GM21367 (cell line): ENCODE measurements around the gene OR2V1.
"Not testable (repeated sequence)": the region's sequence is repeated elsewhere in the genome, so short reads cannot be mapped to it uniquely, and the experiment has no call there.

Experiments used
- ATAC-seq: cut with Tn5 transposase; IDR thresholded peaks from one replicate; pipeline ENCODE4 v1.9.1; 2021; ENCODE audit not compliant: unreplicated experiment

The OR2V1 gene

DNA sequence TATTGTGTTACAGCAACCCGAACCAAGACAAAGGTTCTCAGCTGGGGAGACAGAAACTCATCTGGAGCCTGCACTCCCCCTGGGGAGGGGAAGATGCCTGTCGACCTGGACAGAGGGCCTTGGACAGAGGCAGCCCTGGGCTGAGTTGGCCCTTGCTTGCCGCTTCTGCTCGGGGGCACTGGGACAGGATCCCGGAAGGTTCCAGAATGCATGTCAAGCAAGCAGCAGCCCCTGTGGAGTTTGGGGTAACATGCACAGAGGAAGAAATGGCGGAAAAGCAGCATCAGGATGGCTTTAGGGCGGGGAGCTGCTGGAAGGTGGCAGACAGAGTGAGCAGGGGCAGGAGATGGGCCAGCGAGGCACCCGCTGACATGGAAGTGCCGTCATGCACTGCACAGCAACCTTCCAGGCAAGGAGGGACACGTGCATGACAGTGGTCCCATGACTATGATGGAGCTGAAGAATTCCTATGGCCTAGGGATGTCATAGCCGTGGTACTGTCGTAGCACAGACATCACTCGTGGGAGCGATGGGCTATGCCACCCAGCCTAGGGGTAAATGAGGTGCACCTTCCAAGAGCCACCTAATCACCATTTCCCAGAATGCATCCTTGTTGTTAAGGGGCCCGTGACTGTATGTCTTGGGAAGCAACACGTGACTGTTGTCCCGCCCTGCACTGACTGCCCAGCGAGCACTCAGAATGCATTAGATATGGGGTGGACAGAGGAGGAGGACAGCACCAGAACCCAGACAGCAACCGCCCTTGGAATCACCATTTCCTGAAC, 26.2 kb downstream of the OR2V1 start:
- ATAC-seq: not testable (repeated sequence)

DNA sequence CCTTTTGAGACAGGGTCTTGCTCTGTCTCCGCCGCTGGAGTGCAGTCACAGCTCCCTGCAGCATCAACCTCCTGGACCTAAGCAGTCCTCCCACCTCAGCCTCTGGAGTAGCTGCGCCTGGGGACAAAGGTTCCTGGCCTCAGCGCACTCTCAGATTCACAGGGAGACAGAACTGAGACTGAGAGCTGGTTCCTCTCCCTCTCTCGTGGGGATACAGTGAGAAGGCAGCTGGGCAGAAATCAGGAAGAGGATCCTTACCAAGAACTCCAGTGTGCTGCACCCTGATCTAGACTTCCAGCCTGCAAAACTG, 26.8 kb downstream of the OR2V1 start:
- not testable (repeated sequence) for ATAC-seq

- ATAC-seq: not testable (repeated sequence)
Measured at GRCh38 chr5:181101930-181102674, 28.9 kb downstream of the OR2V1 start.

- not testable (repeated sequence) for ATAC-seq
Measured at GRCh38 chr5:181101030-181101641, 29.8 kb downstream of the OR2V1 start.

DNA sequence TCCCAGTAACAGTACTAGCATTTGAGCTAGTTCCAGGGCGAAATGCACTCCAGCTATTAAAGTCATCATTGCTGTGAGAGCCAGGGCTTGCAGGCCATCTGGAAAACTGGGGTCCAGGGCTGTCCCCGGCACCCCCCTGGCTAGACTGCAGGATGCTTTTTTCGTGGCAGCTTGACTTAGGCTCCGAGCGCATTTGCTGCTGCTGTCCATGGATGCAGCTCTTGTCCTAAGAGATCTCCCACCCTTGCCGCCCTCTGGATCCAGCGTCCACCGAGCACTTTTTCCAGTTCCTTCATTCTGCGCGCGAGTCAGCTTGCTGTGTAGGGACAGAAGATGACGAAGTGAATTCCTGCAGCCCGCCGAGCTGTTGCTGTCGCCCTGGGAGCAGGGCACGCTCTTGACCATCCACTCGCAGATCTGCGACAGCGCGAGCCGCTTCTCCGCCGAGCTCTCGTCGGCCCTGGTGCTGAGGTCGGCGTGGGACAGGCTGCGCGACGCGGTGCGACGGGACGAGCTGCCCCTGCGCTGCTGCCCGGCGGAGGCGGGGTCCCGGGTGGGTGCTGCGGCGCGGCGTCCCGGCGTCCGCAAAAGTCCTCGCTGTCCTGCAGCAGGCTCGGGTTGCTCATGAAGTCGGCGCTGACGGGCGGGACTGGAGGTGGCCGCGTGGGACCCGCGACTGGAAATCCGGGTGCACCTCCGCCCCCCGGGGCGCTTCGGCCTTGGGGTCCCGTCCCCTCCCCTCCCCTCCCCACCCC, 30.7 kb downstream of the OR2V1 start:
- ATAC-seq: no peak

DNA sequence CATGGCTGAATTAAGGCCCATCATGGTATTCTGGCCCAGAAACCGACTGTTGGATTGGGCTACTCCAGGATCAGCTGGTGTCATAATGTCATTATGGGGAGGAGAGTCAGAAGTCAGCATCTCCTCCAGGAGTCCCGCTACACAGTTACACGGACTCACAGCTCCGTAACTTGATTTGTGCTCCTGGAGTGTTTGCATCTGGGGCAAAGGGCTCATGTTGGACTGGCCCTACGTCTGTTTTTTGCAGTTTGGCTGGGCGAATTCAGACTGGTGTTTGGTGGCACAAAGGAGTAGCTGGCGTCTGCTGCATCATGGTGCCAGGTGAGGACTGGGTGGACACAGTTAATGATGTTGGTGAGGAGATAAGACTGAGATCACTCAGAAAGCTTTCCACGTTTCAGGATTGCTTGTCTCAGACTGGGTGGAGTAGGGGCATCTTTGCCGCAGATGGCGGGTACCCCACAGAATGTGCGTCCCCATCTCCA, 31.3 kb downstream of the OR2V1 start:
- no peak for ATAC-seq

DNA sequence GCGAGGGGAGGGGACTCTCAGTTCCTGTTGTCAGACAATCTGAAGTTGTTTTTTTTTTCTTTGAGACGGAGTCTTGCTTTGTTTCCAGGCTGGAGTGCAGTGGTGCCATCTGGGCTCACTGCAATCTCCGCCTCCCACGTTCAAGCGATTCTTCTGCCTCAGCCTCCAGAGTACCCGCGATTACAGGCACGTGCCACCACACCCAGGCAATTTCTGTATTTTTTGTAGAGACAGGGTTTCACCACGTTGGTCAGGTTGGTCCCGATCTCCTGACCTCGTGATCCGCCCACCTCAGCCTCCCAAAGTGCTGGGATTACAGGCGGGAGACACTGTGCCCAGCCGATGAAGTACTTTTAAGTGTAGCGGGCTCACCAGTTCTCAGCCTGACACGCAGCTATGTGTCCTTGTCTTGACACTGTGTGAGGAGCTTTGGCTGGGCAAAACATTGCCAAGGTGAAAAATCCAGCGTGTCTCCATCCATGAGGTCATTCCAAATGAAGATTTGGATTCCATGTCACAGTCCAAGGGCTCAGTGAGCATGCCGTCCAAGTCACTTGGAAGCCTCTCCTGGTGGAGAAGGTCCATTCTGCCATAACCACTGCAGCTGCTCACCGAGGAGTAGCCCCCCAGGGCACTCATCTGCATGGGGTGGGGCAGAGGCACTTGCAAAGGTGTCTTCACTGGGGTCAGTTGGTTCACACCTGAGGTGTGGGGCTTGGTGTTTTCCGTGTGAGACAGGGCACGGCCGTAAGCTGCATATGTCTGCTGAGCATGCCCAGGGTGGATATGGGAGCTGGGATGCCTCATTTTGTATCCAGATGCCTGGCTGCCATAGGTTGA, 32.0 kb downstream of the OR2V1 start:
- ATAC-seq: no peak

- ATAC-seq: not testable (repeated sequence)
Measured at GRCh38 chr5:181097759-181098491, 33.0 kb downstream of the OR2V1 start.

DNA sequence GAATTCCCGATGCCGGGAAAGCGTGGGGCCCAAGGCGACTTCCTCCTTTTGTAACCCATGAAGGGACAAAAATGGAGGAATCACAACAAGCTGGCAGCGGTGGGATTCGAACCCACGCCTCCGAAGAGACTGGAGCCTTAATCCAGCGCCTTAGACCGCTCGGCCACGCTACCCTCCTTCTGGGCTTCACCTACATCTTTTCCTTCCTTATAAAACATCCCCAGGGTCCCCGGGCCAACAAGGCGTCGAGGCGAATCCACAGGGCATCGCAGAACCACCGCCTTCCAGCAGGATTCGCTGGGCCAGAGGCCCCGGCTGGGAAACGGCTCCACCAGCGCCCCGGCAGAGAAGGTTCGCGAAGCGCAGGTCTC, 33.6 kb downstream of the OR2V1 start:
- ATAC-seq: not testable (repeated sequence)

DNA sequence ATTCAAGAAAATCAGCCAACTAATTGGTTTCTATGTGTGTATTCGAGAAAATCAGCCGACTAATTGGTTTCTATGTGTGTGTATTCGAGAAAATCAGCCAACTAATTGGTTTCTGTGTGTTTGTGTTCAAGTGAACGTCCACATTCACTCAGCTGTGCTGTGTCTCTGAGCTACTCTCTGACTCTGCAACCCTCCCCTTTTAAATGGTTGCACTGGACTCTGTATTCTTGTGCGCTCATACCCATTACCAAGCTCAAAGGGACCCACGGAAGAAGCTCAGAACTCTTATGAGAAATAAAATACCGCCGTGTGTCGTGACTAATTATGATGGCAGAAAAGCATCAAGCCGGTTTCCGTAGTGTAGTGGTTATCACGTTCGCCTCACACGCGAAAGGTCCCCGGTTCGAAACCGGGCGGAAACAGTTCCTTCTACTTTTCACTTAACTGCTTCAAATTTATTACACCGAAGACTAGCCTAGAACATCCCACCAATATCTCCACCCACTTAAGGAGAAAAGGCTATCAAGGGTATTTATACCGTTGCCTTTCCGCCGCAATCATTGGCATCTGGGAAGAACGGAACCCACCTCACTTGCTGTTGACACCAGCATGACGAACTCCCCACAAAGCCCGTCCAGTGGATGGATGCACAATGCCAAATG, 34.1 kb downstream of the OR2V1 start:
- not testable (repeated sequence) for ATAC-seq

GRCh38 chr5:181095162-181095561, 35.8 kb downstream of the OR2V1 start:
- not testable (repeated sequence) for ATAC-seq

DNA sequence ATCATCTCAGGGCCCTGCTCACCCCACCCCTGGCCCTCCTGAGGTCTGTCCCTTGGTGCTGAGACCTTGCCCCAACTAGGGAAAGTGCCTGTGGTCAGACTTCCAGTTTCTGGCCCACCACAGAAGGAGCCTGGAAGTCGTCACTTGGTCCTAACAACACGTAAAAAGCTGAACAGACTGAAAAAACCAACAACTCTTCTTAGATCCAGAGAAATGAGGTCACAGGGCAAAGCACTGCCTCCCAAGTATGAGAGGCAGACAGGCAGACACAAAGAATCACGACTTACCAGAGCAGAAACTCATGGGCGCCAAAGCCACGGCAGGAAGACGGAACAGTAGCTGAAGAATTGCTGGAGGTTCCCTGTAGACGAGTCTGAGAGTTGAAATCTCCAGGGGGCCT, 38.5 kb downstream of the OR2V1 start:
- ATAC-seq: no peak

GRCh38 chr5:181088289-181088688, 42.7 kb downstream of the OR2V1 start:
- no peak for ATAC-seq

GRCh38 chr5:181087309-181087708, 43.7 kb downstream of the OR2V1 start:
- ATAC-seq: no peak

- ATAC-seq: no peak
Measured at GRCh38 chr5:181086884-181087205, 44.1 kb downstream of the OR2V1 start.

GRCh38 chr5:181086026-181086883, 44.7 kb downstream of the OR2V1 start:
- ATAC-seq: no peak

GRCh38 chr5:181084621-181085195, 46.3 kb downstream of the OR2V1 start:
- ATAC-seq: no peak

DNA sequence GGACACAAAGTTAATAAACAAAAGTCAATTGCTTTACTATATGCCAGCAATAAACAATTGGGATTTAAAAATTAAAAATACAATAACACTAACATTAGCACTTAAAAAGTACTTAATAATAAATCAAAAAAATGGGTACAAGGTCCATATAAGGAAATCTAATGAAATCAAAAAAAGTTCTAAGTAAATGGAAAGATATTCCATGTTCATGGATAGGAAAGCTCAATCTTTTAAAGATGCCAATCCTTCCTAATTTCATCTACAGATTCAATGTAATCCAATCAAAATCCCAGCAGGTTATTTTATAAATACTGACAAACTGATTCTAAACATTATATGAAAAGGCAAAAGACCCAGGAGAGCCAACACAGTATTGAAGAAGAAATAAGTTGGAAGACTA, 49.0 kb downstream of the OR2V1 start:
- no peak for ATAC-seq
